Thyroid gland (tissue), 4 donors: ENCODE results near the gene FGR. TPM values are rescaled to one million over a fixed set of nuclear protein-coding genes. Genes with fewer than 3 reads are reported as not detected.

Source experiments
- DNase-seq, 2 donors: peaks; one replicate each; pipeline ENCODE4 v3.0.0-alpha.2; 2019
- H3K27ac ChIP-seq, 3 donors: fragments of 200-600 bp; sonication (generic); 1 replicate in 2 of 3; 2 replicates in 1 of 3; pipeline ENCODE4 v1.5.1; 2016 to 2019; ENCODE audit warnings: mild to moderate bottlenecking in 1 of 3, moderate library complexity in 1 of 3
- H3K27me3 ChIP-seq: fragments of 200-600 bp; sonication (generic); one replicate; pipeline ENCODE4 v1.5.1; 2019
- H3K36me3 ChIP-seq, 2 donors: fragments of 200-600 bp; sonication (generic); one replicate each; pipeline ENCODE4 v1.5.1; 2016 to 2019
- H3K4me1 ChIP-seq, 2 donors: fragments of 200-600 bp; sonication (generic); one replicate each; pipeline ENCODE4 v1.5.1; 2017 to 2019
- H3K4me3 ChIP-seq, 3 donors: fragments of 200-600 bp; sonication (generic); replicated peaks in 1 of 3; 1 replicate in 2 of 3; 2 replicates in 1 of 3; pipeline ENCODE4 v1.5.1; 2016; ENCODE audit warnings: mild to moderate bottlenecking in 1 of 3
- H3K9me3 ChIP-seq: fragments of 200-600 bp; sonication (generic); one replicate; pipeline ENCODE4 v1.5.1; 2017
- CTCF ChIP-seq, 6 experiments: fragments of 200-600 bp in 3 of 6; fragments of 450-650 bp in 3 of 6; sonication (generic) in 3 of 6; IDR thresholded peaks; one replicate each; pipeline ENCODE4 v1.5.1; 2016 to 2019; ENCODE audit warnings: antibody characterized with exemption in 6 of 6, mild to moderate bottlenecking in 2 of 6, inconsistent platforms in 1 of 6, moderate library complexity in 1 of 6
- POLR2A ChIP-seq, 2 donors: fragments of 450-650 bp; IDR thresholded peaks; one replicate each; pipeline ENCODE4 v1.6.1; 2017; ENCODE audit warnings: antibody characterized with exemption in 2 of 2, mild to moderate bottlenecking in 2 of 2, moderate library complexity in 1 of 2
- WGBS, 2 donors: methylation state at CpG; one replicate each; pipeline ENCODE4 v1.1.5; 2017; 5-methylcytosine and 5-hydroxymethylcytosine counted together
- intact Hi-C: fragments of 100-400 bp; cut with DNase I; formaldehyde crosslinking; loops from one replicate; pipeline ENCODE4 v1.15.1; 2023
- total RNA-seq, 4 donors: library from RNA; depleted of rRNA; stranded (reverse); fragments of >200 nt; gene quantifications; one replicate each; pipeline ENCODE4 v1.2.3, GENCODE V29; 2016

FGR gene
- total RNA-seq, 4 donors from 2014 or later: 4.6 to 7.1 (median 6.4) TPM

DNA sequence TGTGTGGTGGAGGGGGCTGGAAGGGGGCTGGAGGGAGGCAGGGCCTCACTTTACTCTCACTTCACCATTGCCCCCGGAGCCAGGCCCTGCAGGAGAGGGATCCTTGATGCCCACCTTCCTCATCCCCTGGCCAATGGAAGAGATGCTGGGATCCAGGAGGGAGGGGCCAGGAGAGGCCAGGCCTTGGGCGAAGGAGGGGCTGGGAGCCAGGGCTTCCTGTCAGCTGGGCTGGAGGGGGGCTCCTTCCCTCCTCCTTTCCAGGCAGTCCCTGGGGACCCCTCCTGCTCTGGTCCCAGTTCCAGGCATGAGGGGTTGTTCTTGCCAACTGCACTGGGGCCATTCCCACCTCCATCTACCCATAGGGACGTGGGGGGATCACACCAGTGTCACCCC, 36.7 kb downstream of the FGR start:
- no peaks in the 10 kb centered on the region for H3K9me3 ChIP-seq
- H3K4me3 ChIP-seq: no peak overlapping the region
- DNase-seq: no peak
- intact Hi-C loops: loop anchor here (5.0 kb wide), 1 partner anchor 41 kb away; no protein-coding TSS in a partner anchor
- TF ChIP-seq POLR2A (IDR thresholded peaks at IDR 0.05) (no peak), CTCF (IDR thresholded peaks at IDR 0.05) (no peak)
- H3K4me1 ChIP-seq: peaks cover 89 to 92% of the 10 kb centered on the region in 2 donors
- H3K36me3 ChIP-seq: no peaks in the 10 kb centered on the region
- H3K27me3 ChIP-seq: no peaks in the 10 kb centered on the region
- WGBS, 2 donors: 42% methylated on average over 3 of the region's 3 CpGs; no CpG with 5 or more reads in 1 of the 2 donors
- peak overlapping the region; percentile 96 to 98 (median 97) for H3K27ac ChIP-seq

DNA sequence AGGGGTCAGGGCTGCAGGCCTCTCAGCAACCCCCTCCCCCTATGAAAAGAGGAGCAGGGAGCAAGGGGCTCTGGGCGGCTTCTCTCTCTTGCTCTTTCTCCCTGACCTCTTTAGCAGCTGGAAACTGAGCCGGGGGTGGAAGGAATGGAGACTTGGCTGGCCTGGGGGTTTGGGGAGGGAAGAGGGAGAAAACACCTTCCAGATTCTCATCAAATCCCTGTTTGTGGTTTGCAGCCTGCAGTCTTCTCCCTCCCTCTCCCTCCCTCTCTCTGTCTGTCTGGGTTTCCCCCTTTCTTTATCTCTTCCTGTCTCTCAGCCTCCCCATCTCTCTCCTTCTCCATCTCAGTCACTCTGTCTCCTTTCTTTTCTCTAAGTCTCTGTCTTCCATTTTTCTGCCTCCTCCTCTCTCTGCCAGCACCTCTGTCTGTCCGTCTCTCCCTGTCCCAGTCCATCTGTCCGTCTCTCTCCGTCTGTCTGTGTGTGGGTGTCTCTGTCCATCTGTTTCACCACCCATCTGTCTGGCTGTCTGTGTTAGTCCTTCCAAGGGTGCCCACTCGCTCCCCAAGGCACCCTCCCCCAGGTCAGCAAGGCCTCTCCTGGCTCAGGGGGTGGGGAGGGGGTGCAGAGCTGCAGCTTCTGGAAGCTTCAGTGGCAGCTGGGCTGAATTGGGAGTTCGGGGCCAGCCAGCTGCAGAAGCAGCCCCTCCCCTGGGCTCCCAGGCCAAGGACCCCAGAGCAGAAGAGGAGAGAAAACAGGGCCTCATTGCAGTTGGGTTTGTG, 37.3 kb downstream of the FGR start:
- H3K27me3 ChIP-seq: no peaks in the 10 kb centered on the region
- H3K4me1 ChIP-seq: peaks cover 95 to 98% of the 10 kb centered on the region in 2 donors
- no peak for DNase-seq
- peak overlapping the region; percentile 96 to 98 (median 97) for H3K27ac ChIP-seq
- WGBS, 2 donors: 55 to 59% methylated on average over 7 of the region's 7 CpGs
- H3K4me3 ChIP-seq: no peak overlapping the region
- intact Hi-C loops: loop anchor here (5.0 kb wide), 1 partner anchor 40 kb away; no protein-coding TSS in a partner anchor
- no peaks in the 10 kb centered on the region for H3K36me3 ChIP-seq
- TF ChIP-seq CTCF (IDR thresholded peaks at IDR 0.05) (no peak), POLR2A (IDR thresholded peaks at IDR 0.05) (no peak)
- no peaks in the 10 kb centered on the region for H3K9me3 ChIP-seq

DNA sequence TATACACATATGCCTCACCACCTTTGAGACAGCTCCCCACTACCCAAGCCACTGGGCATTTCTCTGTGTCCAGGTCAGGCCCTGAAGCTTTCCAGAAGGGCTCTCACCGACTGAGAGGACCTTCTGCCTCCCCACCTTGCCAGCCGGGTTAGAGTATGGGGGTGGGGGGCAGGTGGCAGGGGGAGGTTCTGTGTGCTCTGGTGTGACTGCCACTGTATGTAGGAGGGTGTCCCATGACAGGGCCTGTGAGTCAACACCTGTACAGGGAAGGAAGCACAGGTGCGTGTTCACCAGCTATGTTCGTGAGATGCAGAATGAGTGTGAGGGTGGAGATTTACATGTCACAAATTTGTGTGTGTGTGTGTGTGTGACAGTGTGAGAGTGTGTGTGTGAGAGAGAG, 38.0 kb downstream of the FGR start:
- WGBS, 2 donors: 49 to 58% methylated on average over 4 of the region's 4 CpGs
- no peaks in the 10 kb centered on the region for H3K9me3 ChIP-seq
- peak in 1 of 2 donors; percentile 30 for DNase-seq
- no peaks in the 10 kb centered on the region for H3K27me3 ChIP-seq
- no peaks in the 10 kb centered on the region for H3K36me3 ChIP-seq
- TF ChIP-seq CTCF (IDR thresholded peaks at IDR 0.05) (no peak), POLR2A (IDR thresholded peaks at IDR 0.05) (no peak)
- peaks cover 93 to 100% of the 10 kb centered on the region in 2 donors for H3K4me1 ChIP-seq
- intact Hi-C loops: loop anchor here (5.0 kb wide), 1 partner anchor 40 kb away; no protein-coding TSS in a partner anchor
- peak overlapping the region; percentile 96 to 98 (median 97) for H3K27ac ChIP-seq
- H3K4me3 ChIP-seq: no peak overlapping the region

DNA sequence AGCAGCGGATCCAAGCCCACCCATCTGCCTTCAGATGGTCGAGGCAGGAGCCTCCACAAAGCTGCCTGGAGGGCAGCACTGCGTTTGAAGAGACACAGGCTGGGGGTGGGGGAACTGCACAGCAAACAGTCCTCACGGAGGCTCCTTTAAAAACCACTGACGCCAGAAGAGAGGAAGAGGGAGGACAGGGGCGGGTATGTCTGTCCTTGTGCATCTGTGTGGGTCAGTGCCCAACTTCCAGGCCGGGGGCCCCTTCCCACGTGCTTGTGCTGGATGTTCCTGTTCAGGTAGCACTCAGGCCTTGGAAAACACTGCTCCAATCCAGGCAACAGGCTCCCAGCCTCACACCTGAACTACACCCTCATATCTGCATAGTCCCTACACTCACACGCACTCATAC, 38.7 kb downstream of the FGR start:
- H3K4me1 ChIP-seq: peaks cover 93 to 100% of the 10 kb centered on the region in 2 donors
- no peak overlapping the region for H3K4me3 ChIP-seq
- TF ChIP-seq CTCF (IDR thresholded peaks at IDR 0.05): no peak
- peak in 1 of 2 donors; percentile 11 for TF ChIP-seq POLR2A (IDR thresholded peaks at IDR 0.05)
- intact Hi-C loops: loop anchor here (5.0 kb wide), 1 partner anchor 39 kb away; no protein-coding TSS in a partner anchor
- H3K27me3 ChIP-seq: no peaks in the 10 kb centered on the region
- H3K36me3 ChIP-seq: no peaks in the 10 kb centered on the region
- H3K9me3 ChIP-seq: no peaks in the 10 kb centered on the region
- DNase-seq: peak; percentile 87 to 88
- peak overlapping the region; percentile 96 to 98 (median 97) for H3K27ac ChIP-seq
- WGBS, 2 donors: 12 to 16% methylated on average over 8 to 9 of the region's 9 CpGs

- 60 to 71% methylated on average over 5 of the region's 5 CpGs for WGBS, 2 donors
Observed at GRCh38 chr1:27595597-27595996, 39.4 kb downstream of the FGR start.

More at GRCh38 chr1:27595597-27595996, 39.4 kb downstream of the FGR start:
- no peak overlapping the region for H3K4me3 ChIP-seq
- H3K4me1 ChIP-seq: peaks cover 93 to 100% of the 10 kb centered on the region in 2 donors
- peak overlapping the region; percentile 73 to 98 (median 97) for H3K27ac ChIP-seq
- H3K36me3 ChIP-seq: no peaks in the 10 kb centered on the region
- intact Hi-C loops: loop anchor here (5.0 kb wide), 1 partner anchor 38 kb away; no protein-coding TSS in a partner anchor
- no peak for DNase-seq
- no peaks in the 10 kb centered on the region for H3K9me3 ChIP-seq
- no peaks in the 10 kb centered on the region for H3K27me3 ChIP-seq
- TF ChIP-seq CTCF (IDR thresholded peaks at IDR 0.05): no peak
- no peak for TF ChIP-seq POLR2A (IDR thresholded peaks at IDR 0.05)
